Activated CD4-positive, CD25-positive, alpha-beta regulatory T cell treated with anti-CD3 and anti-CD28 coated beads, Interleukin-2, amount 50 U/mL, for 72 hours (primary cell): ENCODE results near the gene MRPL19.

Source experiments
- DNase-seq: peaks from one replicate; pipeline ENCODE4 v3.0.0; 2021

Gene MRPL19

GRCh38 chr2:75646583-75647425, at the start of gene MRPL19:
TSS of gene MRPL19 (plus strand) at chr2:75646783. CDS start at chr2:75646808, 25 bp downstream.
- DNase-seq = peak; percentile 64

- DNase-seq = no peak
Observed at GRCh38 chr2:75596784-75597183, 49.8 kb upstream of the MRPL19 start.

GRCh38 chr2:75597949-75598348, 48.6 kb upstream of the MRPL19 start:
- DNase-seq = no peak

DNA sequence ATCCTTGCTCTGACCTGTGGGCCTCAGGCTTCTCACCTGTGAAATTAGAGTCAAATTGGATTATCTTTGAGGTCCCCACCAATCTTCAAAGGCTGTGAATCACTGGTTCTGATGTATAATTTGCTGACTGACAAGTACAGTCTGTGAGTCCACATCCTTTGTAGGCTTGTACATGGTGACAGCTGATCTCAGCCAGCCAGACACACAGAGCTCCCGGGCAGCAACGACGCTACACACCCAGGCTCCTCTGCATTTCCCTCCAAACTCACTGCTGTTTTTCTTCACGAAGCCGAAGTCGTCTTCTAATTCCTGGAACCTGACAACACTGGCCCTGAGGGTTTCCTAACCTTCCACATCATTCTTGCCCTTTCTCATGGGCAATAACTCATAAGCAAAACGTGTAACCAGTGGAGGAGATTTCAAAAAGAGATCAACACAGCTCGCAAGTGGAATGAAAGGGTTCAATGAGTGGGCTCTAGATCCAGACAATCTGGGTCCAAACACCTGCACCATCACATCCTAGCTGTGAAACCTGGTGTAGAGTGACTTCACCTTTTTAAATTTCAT, 47.9 kb upstream of the MRPL19 start:
- no peak for DNase-seq

- no peak for DNase-seq
Observed at GRCh38 chr2:75600461-75601011, 46.0 kb upstream of the MRPL19 start.

DNA sequence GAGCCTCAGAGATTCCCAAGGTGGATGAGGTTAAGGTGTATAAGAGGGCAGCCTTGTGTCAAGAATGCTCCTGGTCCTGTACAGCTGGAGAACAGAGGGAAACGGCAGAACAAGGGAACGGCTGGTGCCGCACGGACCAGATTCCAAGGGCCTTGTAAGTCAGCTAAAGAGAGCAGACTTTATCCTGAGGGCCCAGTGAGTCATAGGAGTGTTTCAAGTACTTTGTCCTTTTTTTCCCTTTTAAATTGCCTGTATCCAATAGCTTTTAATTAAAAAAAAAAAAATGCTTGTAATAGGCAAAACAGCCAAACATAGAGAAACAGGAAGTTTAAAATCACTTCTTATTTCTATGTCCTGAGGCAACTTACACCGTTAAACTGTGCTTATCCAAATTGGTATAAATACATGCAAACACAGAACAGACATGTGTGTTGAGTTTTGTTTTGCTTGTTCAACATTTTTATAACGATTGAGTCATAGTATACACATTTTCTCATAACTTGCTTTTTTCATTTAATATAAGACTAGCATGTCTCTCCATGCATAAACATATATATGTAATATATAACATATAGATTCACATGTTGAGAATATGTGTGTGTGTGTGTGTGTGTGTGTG, 43.8 kb upstream of the MRPL19 start:
- DNase-seq = no peak

GRCh38 chr2:75603477-75603876, 43.1 kb upstream of the MRPL19 start:
- DNase-seq = no peak

- DNase-seq = no peak
Observed at GRCh38 chr2:75604484-75604883, 42.1 kb upstream of the MRPL19 start.

- no peak for DNase-seq
Observed at GRCh38 chr2:75605770-75606529, 40.6 kb upstream of the MRPL19 start.

GRCh38 chr2:75606761-75607399, 39.7 kb upstream of the MRPL19 start:
- no peak for DNase-seq

DNA sequence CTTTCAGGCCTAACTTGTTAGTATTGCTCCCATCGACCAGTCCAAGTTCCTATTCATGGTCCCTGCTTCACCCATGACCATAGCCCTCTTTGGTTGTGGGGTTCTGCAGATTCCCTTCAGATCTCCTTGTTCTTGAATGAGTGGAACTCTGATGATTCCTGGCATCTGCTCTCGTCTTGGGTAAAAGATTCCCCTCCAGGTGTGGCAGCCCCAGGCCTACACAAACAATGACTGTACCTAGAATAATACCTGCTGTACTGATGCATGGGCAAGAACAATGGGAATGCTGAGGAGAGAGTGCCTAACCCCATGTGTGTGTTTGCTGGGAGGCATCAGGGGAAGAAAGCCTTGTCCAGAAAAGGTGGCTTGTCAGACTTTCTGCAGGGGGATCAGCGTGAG, 39.2 kb upstream of the MRPL19 start:
- DNase-seq = no peak

- DNase-seq = no peak
Observed at GRCh38 chr2:75607988-75608683, 38.4 kb upstream of the MRPL19 start.

DNA sequence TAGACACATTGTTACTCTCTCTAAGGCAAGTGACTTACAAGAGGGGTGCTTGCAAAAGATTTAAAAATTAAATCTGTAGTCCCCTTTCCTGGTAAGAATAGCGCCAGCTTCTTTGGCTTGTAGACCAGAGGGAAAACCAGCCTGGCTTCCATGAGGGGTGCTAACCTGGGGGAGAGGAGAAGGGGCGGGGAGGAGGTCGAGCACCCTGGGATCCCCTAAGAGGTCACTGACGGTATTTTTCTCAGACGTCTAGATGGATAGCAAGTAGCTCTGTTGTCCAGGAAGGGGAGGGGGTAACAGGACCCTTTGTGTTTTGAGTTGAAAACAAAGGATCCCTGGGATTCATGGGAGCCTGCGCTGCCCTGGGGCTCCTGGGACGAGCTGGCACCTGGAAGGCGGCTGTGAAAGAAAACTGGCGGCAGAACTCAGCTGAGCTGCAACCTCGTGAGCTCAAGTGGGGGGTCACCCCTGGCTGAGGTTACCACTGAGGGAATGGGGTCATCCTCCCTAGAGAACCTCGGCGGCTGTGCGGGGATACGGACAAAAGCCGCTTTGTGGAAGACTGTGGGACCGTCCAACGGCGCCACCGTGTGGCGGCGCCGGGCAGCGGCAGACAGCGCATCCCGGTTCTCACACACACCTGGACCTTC, 37.8 kb upstream of the MRPL19 start:
- DNase-seq = peak; percentile 62

DNA sequence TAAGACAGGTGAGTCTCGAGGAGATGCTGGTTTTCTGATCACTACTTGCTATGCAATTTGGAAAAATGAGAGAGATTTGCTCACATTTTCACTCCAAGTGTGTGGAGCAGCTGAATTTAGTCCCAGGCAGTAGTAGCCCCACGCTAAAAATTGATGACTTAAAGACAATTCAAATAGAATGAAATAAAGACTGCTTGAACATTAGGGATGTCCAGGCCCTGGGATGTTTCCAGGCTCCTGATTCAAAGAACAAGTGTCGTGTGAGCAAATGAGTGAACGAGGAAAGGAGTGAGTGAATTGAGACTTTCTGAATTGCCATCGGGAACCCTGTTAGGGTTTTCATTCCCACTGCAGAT, 37.3 kb upstream of the MRPL19 start:
- no peak for DNase-seq

- DNase-seq = no peak
Observed at GRCh38 chr2:75609937-75610508, 36.6 kb upstream of the MRPL19 start.

DNA sequence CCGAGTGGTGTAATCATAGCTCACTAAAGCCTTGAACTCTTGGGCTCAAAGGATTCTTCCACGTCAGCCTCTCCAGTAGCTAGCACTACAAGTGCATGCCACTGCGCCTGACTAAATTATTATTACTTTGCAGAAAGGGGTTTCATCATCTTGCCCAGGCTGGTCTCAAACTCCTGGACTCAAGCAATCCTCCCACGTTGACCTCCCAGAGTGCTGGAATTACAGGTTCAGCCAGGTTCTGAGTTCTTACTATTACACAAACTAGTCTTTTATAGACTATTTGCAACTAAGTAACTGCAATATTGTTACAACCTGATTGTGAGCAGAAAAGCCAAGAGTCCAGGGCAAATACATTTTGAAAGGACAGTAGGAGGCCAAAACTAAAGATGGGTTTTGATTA, 35.9 kb upstream of the MRPL19 start:
- DNase-seq = no peak

DNA sequence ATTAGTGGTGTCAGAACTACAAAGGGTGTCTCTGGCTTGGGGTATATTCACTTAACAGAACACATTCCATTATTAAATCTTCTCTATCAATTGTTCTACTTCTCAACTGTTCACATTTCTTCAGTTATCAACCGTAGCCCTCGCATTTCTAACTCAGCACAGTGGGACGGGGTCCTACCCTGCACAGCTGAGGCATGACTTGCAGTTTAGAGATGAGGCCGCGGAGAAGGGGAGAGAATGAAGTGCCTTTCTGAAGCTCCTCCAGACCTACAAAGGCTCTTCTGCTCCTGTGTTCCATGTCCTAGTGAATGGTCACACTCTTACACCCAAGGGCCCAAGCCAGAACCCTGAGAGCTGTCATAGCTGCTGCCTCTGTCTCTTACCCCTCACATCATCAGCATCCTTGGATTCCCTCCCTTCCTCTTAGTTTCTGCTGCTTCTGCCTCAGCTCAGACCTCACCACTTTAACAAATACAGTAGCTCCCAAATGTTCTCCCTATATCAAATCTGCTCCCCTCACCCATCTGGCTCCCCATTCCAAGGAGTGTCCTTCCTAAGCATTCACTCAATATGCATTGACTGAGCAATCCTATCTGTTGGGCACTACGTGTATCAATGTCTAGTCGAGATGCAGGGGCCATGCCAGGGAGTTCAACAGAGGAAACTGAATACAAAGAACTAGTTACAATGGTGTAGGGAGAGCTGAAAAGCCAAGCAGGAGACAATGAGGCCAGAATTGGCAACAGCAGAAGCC, 34.3 kb upstream of the MRPL19 start:
- no peak for DNase-seq

DNA sequence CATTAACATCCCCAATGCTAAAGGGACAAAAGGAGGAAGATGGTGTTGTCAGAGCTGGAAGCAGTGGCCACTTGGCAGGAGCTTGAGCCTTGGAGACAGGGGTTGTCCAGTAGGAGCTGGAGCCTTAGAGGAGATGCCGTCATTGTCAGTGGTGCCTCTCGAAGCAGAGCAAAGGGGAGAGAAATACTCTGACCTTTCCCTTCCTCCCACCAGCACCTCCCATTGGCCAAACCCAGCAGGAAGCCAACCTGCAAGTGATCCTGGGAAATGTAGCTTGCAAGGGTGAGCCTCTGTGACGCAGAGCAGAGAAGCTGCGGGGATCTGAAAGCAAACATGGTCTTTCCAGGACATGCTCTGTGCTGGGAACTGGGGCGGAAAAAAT, 33.7 kb upstream of the MRPL19 start:
- DNase-seq = no peak

DNA sequence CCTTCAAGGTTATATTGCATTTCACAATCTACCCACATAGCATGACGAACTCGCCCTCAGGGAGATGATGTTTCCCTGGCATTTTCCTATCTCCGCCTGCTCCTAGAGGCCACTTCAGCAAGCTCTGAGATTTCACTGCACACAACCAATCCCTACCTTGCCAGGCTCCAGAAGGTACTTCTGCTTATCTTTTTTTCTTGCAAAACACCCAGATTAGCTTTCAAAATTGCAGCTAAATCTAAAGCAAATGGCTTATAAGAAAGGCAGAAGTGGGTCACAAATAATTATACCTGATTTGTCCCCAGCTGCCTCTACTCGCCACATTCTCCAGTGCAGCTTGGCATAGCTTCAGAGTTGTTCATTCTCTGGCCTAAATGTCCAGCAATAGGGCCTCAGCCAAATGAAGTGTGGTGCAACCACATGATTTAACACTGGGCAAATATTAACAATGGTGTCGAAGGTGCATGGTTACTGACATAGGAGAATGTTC, 32.4 kb upstream of the MRPL19 start:
- no peak for DNase-seq

DNA sequence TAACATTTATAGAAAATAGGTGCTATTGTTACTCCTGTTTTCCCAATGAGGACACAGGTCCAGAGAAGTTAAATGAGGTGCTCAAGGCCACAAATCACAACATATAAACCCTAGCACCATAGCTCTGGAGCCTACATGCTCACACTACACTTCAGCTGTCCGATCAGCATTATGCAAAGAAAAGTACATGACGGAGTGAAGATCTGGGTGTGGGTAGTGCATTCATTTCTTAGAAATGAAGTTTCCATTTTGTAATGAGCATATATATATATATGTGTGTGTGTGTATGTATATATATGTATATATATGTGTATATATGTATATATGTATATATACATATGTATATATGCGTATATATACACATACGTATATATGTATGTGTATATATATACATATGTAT, 30.2 kb upstream of the MRPL19 start:
- DNase-seq = no peak
